ENCODE results near the gene IFNL1.

DNA sequence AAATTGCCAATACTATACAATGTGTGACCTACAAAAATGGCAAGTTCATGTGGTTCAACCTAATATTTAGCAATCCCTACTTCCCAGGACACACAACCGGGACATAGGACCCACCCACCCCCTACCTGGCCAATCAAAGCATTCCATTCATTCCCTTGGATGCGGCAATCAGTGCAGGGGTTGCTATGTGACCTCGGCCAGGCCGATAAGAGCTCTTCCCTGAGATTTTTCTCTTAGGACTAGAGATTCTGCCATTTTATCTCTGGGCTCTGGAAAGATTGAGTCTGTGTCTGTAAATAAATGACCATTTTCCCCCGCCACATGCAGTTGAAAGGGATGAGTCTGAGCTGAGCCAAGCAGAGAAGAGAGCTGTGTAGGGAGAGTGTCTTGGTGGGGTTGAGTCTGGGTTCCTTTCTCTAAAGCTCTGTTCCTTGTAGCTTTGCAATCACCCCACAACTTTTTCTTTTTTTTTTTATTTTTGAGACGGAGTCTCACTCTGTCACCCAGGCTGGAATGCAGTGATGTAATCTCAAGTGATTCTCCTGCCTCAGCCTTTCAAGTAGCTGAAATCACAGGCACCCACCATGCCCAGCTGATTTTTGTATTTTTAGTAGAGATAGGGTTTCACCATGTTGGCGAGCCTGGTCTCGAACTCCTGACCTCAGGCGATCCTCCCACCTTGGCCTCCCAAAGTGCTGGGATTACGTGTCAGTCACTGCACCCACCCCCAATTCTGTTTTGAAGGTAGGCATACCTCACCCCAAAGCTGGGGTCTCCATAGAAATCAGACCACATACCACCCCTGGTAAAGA lies 7.4 kb downstream of the IFNL1 start:
- no peak for TF ChIP-seq CTCF (IDR thresholded peaks at IDR 0.05; ENCODE audit: poor library complexity, severe bottlenecking)
- TF ChIP-seq EZH2 (IDR thresholded peaks at IDR 0.05; ENCODE audit: borderline replicate concordance, insufficient read depth, low read length, poor library complexity, severe bottlenecking): no peak
- TF ChIP-seq, protein P1, sequence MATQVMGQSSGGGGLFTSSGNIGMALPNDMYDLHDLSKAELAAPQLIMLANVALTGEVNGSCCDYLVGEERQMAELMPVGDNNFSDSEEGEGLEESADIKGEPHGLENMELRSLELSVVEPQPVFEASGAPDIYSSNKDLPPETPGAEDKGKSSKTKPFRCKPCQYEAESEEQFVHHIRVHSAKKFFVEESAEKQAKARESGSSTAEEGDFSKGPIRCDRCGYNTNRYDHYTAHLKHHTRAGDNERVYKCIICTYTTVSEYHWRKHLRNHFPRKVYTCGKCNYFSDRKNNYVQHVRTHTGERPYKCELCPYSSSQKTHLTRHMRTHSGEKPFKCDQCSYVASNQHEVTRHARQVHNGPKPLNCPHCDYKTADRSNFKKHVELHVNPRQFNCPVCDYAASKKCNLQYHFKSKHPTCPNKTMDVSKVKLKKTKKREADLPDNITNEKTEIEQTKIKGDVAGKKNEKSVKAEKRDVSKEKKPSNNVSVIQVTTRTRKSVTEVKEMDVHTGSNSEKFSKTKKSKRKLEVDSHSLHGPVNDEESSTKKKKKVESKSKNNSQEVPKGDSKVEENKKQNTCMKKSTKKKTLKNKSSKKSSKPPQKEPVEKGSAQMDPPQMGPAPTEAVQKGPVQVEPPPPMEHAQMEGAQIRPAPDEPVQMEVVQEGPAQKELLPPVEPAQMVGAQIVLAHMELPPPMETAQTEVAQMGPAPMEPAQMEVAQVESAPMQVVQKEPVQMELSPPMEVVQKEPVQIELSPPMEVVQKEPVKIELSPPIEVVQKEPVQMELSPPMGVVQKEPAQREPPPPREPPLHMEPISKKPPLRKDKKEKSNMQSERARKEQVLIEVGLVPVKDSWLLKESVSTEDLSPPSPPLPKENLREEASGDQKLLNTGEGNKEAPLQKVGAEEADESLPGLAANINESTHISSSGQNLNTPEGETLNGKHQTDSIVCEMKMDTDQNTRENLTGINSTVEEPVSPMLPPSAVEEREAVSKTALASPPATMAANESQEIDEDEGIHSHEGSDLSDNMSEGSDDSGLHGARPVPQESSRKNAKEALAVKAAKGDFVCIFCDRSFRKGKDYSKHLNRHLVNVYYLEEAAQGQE (IDR thresholded peaks at IDR 0.05; ENCODE audit: borderline replicate concordance): no peak
- no peak for TF ChIP-seq POLR2AphosphoS5 (IDR thresholded peaks at IDR 0.05)
- TF ChIP-seq TAF1 (IDR thresholded peaks at IDR 0.05; ENCODE audit: low read depth): no peak
- no peak for TF ChIP-seq MXI1 (conservative IDR thresholded peaks at IDR 0.05; ENCODE audit: poor library complexity, severe bottlenecking)
- TF ChIP-seq EP300 (conservative IDR thresholded peaks at IDR 0.05; ENCODE audit: poor library complexity, severe bottlenecking): no peak
- no peak for TF ChIP-seq RAD21 (conservative IDR thresholded peaks at IDR 0.05)
- TF ChIP-seq SMC3 (conservative IDR thresholded peaks at IDR 0.05; ENCODE audit: poor library complexity): no peak
